COLO829 (cell line): ENCODE data around the gene EIF4E2.

Source experiments
- DNase-seq: peaks from one replicate; pipeline ENCODE4 v3.0.0; 2012; ENCODE audit warnings: low spot score

The EIF4E2 gene

GRCh38 chr2:232550354-232551249, at the start of gene EIF4E2, which contains the start of gene TIGD1:
TSS of gene EIF4E2 (plus strand) at chr2:232550689. CDS start at chr2:232550725, 36 bp downstream.
TSS of gene TIGD1 (minus strand) at chr2:232550557. CDS start at chr2:232549882, 675 bp downstream.
- DNase-seq: peak; percentile 99

GRCh38 chr2:232501331-232501771, 49.1 kb upstream of the EIF4E2 start:
- DNase-seq: no peak

GRCh38 chr2:232501794-232502390, 48.6 kb upstream of the EIF4E2 start:
- no peak for DNase-seq

- no peak for DNase-seq
These were observed 48.0 kb upstream of the EIF4E2 start for GRCh38 chr2:232502511-232502910.

- DNase-seq: peak; percentile 18
These were observed 47.3 kb upstream of the EIF4E2 start for GRCh38 chr2:232502911-232503808.

GRCh38 chr2:232503809-232504323, 46.6 kb upstream of the EIF4E2 start:
- no peak for DNase-seq

GRCh38 chr2:232504438-232504837, 46.1 kb upstream of the EIF4E2 start:
- DNase-seq: no peak

GRCh38 chr2:232505856-232506255, 44.6 kb upstream of the EIF4E2 start:
- no peak for DNase-seq

- no peak for DNase-seq
These were observed 43.8 kb upstream of the EIF4E2 start for GRCh38 chr2:232506709-232507108.

- no peak for DNase-seq
These were observed 42.2 kb upstream of the EIF4E2 start for GRCh38 chr2:232508251-232508650.

GRCh38 chr2:232511336-232511890, 39.1 kb upstream of the EIF4E2 start:
- DNase-seq: no peak

- DNase-seq: no peak
These were observed 37.9 kb upstream of the EIF4E2 start for GRCh38 chr2:232512602-232513001.

- DNase-seq: no peak
These were observed 37.1 kb upstream of the EIF4E2 start for GRCh38 chr2:232513353-232513752.

GRCh38 chr2:232515639-232516038, 34.9 kb upstream of the EIF4E2 start:
- no peak for DNase-seq

GRCh38 chr2:232516551-232516950, 33.9 kb upstream of the EIF4E2 start:
- DNase-seq: no peak

GRCh38 chr2:232518844-232519243, 31.6 kb upstream of the EIF4E2 start:
- DNase-seq: no peak

- no peak for DNase-seq
These were observed 30.7 kb upstream of the EIF4E2 start, which contains the start of gene PRSS56 for GRCh38 chr2:232519581-232520438. TSS of gene PRSS56 (plus strand) at chr2:232520388. CDS start at chr2:232520599, 211 bp downstream.

- no peak for DNase-seq
These were observed 30.0 kb upstream of the EIF4E2 start for GRCh38 chr2:232520489-232520888.

- DNase-seq: no peak
These were observed 29.4 kb upstream of the EIF4E2 start for GRCh38 chr2:232521098-232521497.

- peak; percentile 27 for DNase-seq
These were observed 28.4 kb upstream of the EIF4E2 start for GRCh38 chr2:232521959-232522622.
